Stomach (tissue), 9 donors: ENCODE measurements around the gene COG7. TPM values are rescaled to one million over a fixed set of nuclear protein-coding genes. Genes with fewer than 3 reads are reported as not detected.
"Not testable (repeated sequence)": the region's sequence is repeated elsewhere in the genome, so short reads cannot be mapped to it uniquely, and the experiment has no call there.

Experiments used
- DNase-seq, 2 donors: peaks; one replicate each; pipeline versions ENCODE4 v3.0.0 to v3.0.0-alpha.2; 2013 to 2019
- H3K27ac ChIP-seq, 5 donors: fragments of 200-600 bp in 4 of 5; sonication (generic) in 4 of 5; one replicate each; pipeline ENCODE4 v1.5.1; 2013 to 2019; ENCODE audit warnings: mild to moderate bottlenecking in 1 of 5, moderate library complexity in 1 of 5
- H3K27me3 ChIP-seq, 3 donors: fragments of 200-600 bp; sonication (generic); one replicate each; pipeline ENCODE4 v1.5.1; 2017 to 2019; ENCODE audit warnings: mixed run types in 1 of 3
- H3K36me3 ChIP-seq, 4 donors: fragments of 200-600 bp; sonication (generic); 1 replicate in 3 of 4; 2 replicates in 1 of 4; pipeline ENCODE4 v1.5.1; 2016 to 2019
- H3K4me1 ChIP-seq, 4 donors: fragments of 200-600 bp; sonication (generic); one replicate each; pipeline ENCODE4 v1.5.1; 2016 to 2019
- H3K4me3 ChIP-seq, 4 donors: fragments of 200-600 bp; sonication (generic) in 3 of 4; one replicate each; pipeline ENCODE4 v1.5.1; 2016 to 2019; ENCODE audit warnings: mild to moderate bottlenecking in 1 of 4
- H3K9me3 ChIP-seq, 4 donors: fragments of 200-600 bp; sonication (generic); one replicate each; pipeline ENCODE4 v1.5.1; 2016 to 2019
- EP300 ChIP-seq: sonication (generic); formaldehyde crosslinking; IDR thresholded peaks from one replicate; pipeline ENCODE4 v1.6.1; 2017; ENCODE audit warnings: antibody characterized with exemption
- POLR2A ChIP-seq, 4 donors: fragments of 450-650 bp; IDR thresholded peaks; one replicate each; pipeline ENCODE4 v1.6.1; 2016; ENCODE audit warnings: antibody characterized with exemption in 4 of 4, control low read depth in 2 of 4, mild to moderate bottlenecking in 1 of 4, moderate library complexity in 1 of 4
- POLR2AphosphoS5 ChIP-seq, 3 donors: sonication (generic); formaldehyde crosslinking; IDR thresholded peaks; one replicate each; pipeline ENCODE4 v1.6.1; 2016; ENCODE audit warnings: antibody characterized with exemption in 3 of 3
- WGBS, 5 donors: extraction: QIAGEN DNeasy Blood & Tissue Kit in 3 of 5; methylation state at CpG; one replicate each; pipeline versions ENCODE4 v1.1.5 to v1.1.7; 2013 to 2018; 5-methylcytosine and 5-hydroxymethylcytosine counted together
- intact Hi-C: fragments of 100-400 bp; cut with DNase I; formaldehyde crosslinking; loops from one replicate; pipeline ENCODE4 v1.15.1; 2023; ENCODE audit warnings: low total_unique reads
- polyA plus RNA-seq, 3 donors: library from polyadenylated mRNA; stranded (reverse); fragments of 200-250 nt; gene quantifications; one replicate each; pipeline ENCODE4 v1.2.3, GENCODE V29; 2013
- total RNA-seq, 5 donors: library from RNA; depleted of rRNA; stranded (reverse); fragments of >200 nt; gene quantifications; one replicate each; pipeline versions ENCODE4 v1.1.0 to v1.2.3, GENCODE V29; 2014 to 2016
- TF ChIP-seq, protein P1 (sequence below), 7 experiments: fragments of 450-650 bp in 4 of 7; fragments of 200-600 bp in 3 of 7; sonication (generic) in 3 of 7; IDR thresholded peaks; one replicate each; pipeline ENCODE4 v1.5.1; 2016 to 2019; ENCODE audit warnings: antibody characterized with exemption in 7 of 7, control low read depth in 2 of 7, mild to moderate bottlenecking in 1 of 7
- donor health status: healthy with polysubstance abuse.
- donor health status: Bipolar disorder and iron deficiency.
- donor health status: healthy.

Gene COG7
- total and polyA plus RNA-seq, 8 donors, result 11.0 to 80.5 (median 27.7) TPM

GRCh38 chr16:23394141-23394831, 58.7 kb downstream of the COG7 start:
- no peaks in the 10 kb centered on the region for H3K9me3 ChIP-seq
- H3K27ac ChIP-seq, result peak overlapping the region in 3 of 5 donors; percentile 15 to 47 (median 29)
- H3K4me3 ChIP-seq, result no peak overlapping the region
- intact Hi-C loops, result no loop called here
- TF ChIP-seq EP300 (no peak), POLR2AphosphoS5 (IDR thresholded peaks at IDR 0.05) (no peak), POLR2A (IDR thresholded peaks at IDR 0.05) (no peak)
- TF ChIP-seq, protein P1, sequence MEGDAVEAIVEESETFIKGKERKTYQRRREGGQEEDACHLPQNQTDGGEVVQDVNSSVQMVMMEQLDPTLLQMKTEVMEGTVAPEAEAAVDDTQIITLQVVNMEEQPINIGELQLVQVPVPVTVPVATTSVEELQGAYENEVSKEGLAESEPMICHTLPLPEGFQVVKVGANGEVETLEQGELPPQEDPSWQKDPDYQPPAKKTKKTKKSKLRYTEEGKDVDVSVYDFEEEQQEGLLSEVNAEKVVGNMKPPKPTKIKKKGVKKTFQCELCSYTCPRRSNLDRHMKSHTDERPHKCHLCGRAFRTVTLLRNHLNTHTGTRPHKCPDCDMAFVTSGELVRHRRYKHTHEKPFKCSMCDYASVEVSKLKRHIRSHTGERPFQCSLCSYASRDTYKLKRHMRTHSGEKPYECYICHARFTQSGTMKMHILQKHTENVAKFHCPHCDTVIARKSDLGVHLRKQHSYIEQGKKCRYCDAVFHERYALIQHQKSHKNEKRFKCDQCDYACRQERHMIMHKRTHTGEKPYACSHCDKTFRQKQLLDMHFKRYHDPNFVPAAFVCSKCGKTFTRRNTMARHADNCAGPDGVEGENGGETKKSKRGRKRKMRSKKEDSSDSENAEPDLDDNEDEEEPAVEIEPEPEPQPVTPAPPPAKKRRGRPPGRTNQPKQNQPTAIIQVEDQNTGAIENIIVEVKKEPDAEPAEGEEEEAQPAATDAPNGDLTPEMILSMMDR (IDR thresholded peaks at IDR 0.05), result no peak
- peaks cover 0 to 3% (median under 1%) of the 10 kb centered on the region in 4 donors for H3K4me1 ChIP-seq
- 76 to 83% (median 77%) methylated on average over 4 of the region's 4 CpGs for WGBS, 5 donors
- H3K27me3 ChIP-seq, result no peaks in the 10 kb centered on the region
- peaks cover 53 to 99% (median 97%) of the 10 kb centered on the region in 4 donors for H3K36me3 ChIP-seq
- no peak for DNase-seq

DNA sequence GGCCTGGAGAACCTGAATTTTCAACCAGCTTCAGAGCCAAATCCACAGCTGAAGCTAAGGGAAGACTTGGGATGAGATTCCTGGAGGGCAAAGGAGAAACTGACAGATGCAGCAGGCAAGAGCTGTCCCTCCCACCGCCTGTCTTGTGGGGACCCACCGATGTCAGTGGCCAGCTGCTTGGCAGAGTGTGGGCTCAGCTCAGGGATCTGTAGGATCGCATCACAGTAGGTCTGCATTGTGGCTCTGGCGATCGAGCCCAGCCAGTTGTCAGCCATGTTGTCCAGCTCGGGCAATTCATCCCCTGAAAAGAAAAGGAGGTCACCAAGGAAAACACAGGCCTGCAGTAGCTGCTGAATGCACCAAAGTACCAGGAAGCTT, 60.8 kb downstream of the COG7 start:
- H3K36me3 ChIP-seq, result peaks cover 40 to 99% (median 96%) of the 10 kb centered on the region in 4 donors
- 80 to 98% (median 95%) methylated on average over 1 to 6 of the region's 6 CpGs for WGBS, 5 donors
- intact Hi-C loops, result no loop called here
- TF ChIP-seq, protein P1 (IDR thresholded peaks at IDR 0.05), result no peak
- TF ChIP-seq EP300, result no peak
- no peak for TF ChIP-seq POLR2A (IDR thresholded peaks at IDR 0.05)
- no peaks in the 10 kb centered on the region for H3K9me3 ChIP-seq
- no peak overlapping the region for H3K27ac ChIP-seq
- no peak overlapping the region for H3K4me3 ChIP-seq
- H3K27me3 ChIP-seq, result no peaks in the 10 kb centered on the region
- no peak for DNase-seq
- no peaks in the 10 kb centered on the region for H3K4me1 ChIP-seq

GRCh38 chr16:23391381-23392222, 61.4 kb downstream of the COG7 start:
- intact Hi-C loops, result no loop called here

GRCh38 chr16:23389936-23390335, 63.1 kb downstream of the COG7 start:
- H3K9me3 ChIP-seq, intact Hi-C loops, DNase-seq, H3K4me3 ChIP-seq, H3K27me3 ChIP-seq, H3K4me1 ChIP-seq, H3K27ac ChIP-seq: not testable (repeated sequence)
- H3K36me3 ChIP-seq, result peaks cover 35 to 83% (median 73%) of the 10 kb centered on the region in 4 donors
- 89 to 98% (median 97%) methylated on average over 8 of the region's 8 CpGs for WGBS, 5 donors

More at GRCh38 chr16:23391381-23392222, 61.4 kb downstream of the COG7 start:
- Histone ChIP-seq H3K27me3 (no peaks in the 10 kb centered on the region), H3K36me3 (peaks cover 35 to 93% (median 89%) of the 10 kb centered on the region in 4 donors), H3K9me3 (no peaks in the 10 kb centered on the region), H3K4me3 (no peak overlapping the region), H3K27ac (no peak overlapping the region), H3K4me1 (no peaks in the 10 kb centered on the region)
- WGBS, 5 donors, result 87 to 96% (median 92%) methylated on average over 10 to 17 of the region's 17 CpGs
- DNase-seq, result no peak
- TF ChIP-seq POLR2A (IDR thresholded peaks at IDR 0.05) (no peak), EP300 (no peak), POLR2AphosphoS5 (IDR thresholded peaks at IDR 0.05) (no peak)
- TF ChIP-seq, protein P1 (IDR thresholded peaks at IDR 0.05), result no peak
